ENCODE results near the gene NBEAL2.

- TF ChIP-seq POLR2A (IDR thresholded peaks at IDR 0.05), result no peak
- no peak for TF ChIP-seq CTCF (IDR thresholded peaks at IDR 0.05)
Measured at GRCh38 chr3:46948830-46949671, 30.4 kb upstream of the NBEAL2 start.
